HepG2 (cell line): ENCODE measurements around the gene PTCRA. TPM values are rescaled to one million over a fixed set of nuclear protein-coding genes. Genes with fewer than 3 reads are reported as not detected.

Experiments used
- ATF1 ChIP-seq: IDR thresholded peaks from 2 replicates; pipeline ENCODE4 v1.6.1; 2016; ENCODE audit warnings: mild to moderate bottlenecking, control low read depth
- CTCF ChIP-seq: sonication (generic); formaldehyde crosslinking; IDR thresholded peaks from 2 replicates; pipeline ENCODE4 v1.5.0; 2020; ENCODE audit warnings: mild to moderate bottlenecking, missing genetic modification reagents, moderate library complexity
- GMEB1 ChIP-seq: sonication (generic); formaldehyde crosslinking; IDR thresholded peaks from 2 replicates; pipeline ENCODE4 v1.5.1; 2020; ENCODE audit warnings: missing genetic modification reagents, mild to moderate bottlenecking, borderline replicate concordance
- IRX3 ChIP-seq: sonication (generic); formaldehyde crosslinking; IDR thresholded peaks from 2 replicates; pipeline ENCODE4 v1.8.1; 2023; ENCODE audit warnings: mild to moderate bottlenecking, low read depth, missing genetic modification reagents, borderline replicate concordance
- JARID2 ChIP-seq: sonication (generic); formaldehyde crosslinking; IDR thresholded peaks from 2 replicates; pipeline ENCODE4 v1.8.1; 2023; ENCODE audit warnings: missing genetic modification reagents, inconsistent platforms; ENCODE audit not compliant: insufficient replicate concordance
- MAFF ChIP-seq: IDR thresholded peaks from 2 replicates; pipeline ENCODE4 v1.6.1; 2011; ENCODE audit warnings: low read depth, low read length, improper control_type of control experiment
- ONECUT2 ChIP-seq: sonication (generic); formaldehyde crosslinking; IDR thresholded peaks from 2 replicates; pipeline ENCODE4 v1.4.0; 2020; ENCODE audit warnings: missing genetic modification reagents
- PCBP1 ChIP-seq: fragments of 200-400 bp; formaldehyde crosslinking; IDR thresholded peaks from 2 replicates; pipeline ENCODE4 v1.6.1; 2017; ENCODE audit warnings: mild to moderate bottlenecking, low read depth, low read length, borderline replicate concordance
- SOX6 ChIP-seq, 2 experiments: fragments of 450-650 bp in 1 of 2; sonication (generic) in 1 of 2; formaldehyde crosslinking in 1 of 2; IDR thresholded peaks; 2 replicates each; pipeline versions ENCODE4 v1.4.0 to v1.6.1; 2017 to 2020; ENCODE audit warnings: antibody characterized with exemption in 1 of 2, mild to moderate bottlenecking in 1 of 2, missing genetic modification reagents in 1 of 2
- SP5 ChIP-seq: IDR thresholded peaks from 2 replicates; pipeline ENCODE4 v1.6.1; 2016; ENCODE audit warnings: low read depth, borderline replicate concordance
- U2AF1 ChIP-seq: fragments of 200-400 bp; formaldehyde crosslinking; optimal IDR thresholded peaks from 2 replicates; pipeline ENCODE3; 2017; ENCODE audit warnings: mild to moderate bottlenecking, low read depth, low read length
- ZBTB2 ChIP-seq: sonication (generic); formaldehyde crosslinking; IDR thresholded peaks from 2 replicates; pipeline ENCODE4 v1.8.0; 2022; ENCODE audit warnings: low read depth, missing genetic modification reagents
- ZBTB21 ChIP-seq: sonication (generic); formaldehyde crosslinking; IDR thresholded peaks from 2 replicates; pipeline ENCODE4 v1.4.0; 2020; ENCODE audit warnings: missing genetic modification reagents
- ZC3H13 ChIP-seq: sonication (generic); formaldehyde crosslinking; IDR thresholded peaks from 2 replicates; pipeline ENCODE4 v1.8.1; 2023; ENCODE audit warnings: mild to moderate bottlenecking, missing genetic modification reagents, moderate library complexity
- ZNF253 ChIP-seq: sonication (generic); formaldehyde crosslinking; IDR thresholded peaks from 2 replicates; pipeline ENCODE4 v1.8.0; 2022; ENCODE audit warnings: mild to moderate bottlenecking, missing genetic modification reagents, borderline replicate concordance
- ZNF280D ChIP-seq: sonication (generic); formaldehyde crosslinking; IDR thresholded peaks from 2 replicates; pipeline ENCODE4 v1.5.1; 2020; ENCODE audit warnings: mild to moderate bottlenecking, missing genetic modification reagents
- ZNF33A ChIP-seq: sonication (generic); formaldehyde crosslinking; IDR thresholded peaks from 2 replicates; pipeline ENCODE4 v1.5.1; 2020; ENCODE audit warnings: missing genetic modification reagents, mild to moderate bottlenecking, moderate library complexity, borderline replicate concordance
- ZNF350 ChIP-seq: sonication (generic); formaldehyde crosslinking; IDR thresholded peaks from 2 replicates; pipeline ENCODE4 v1.4.0; 2020; ENCODE audit warnings: mild to moderate bottlenecking, low read depth, missing genetic modification reagents, borderline replicate concordance
- ZNF747 ChIP-seq: sonication (generic); formaldehyde crosslinking; IDR thresholded peaks from 2 replicates; pipeline ENCODE4 v1.8.1; 2023; ENCODE audit warnings: missing genetic modification reagents, mild to moderate bottlenecking, borderline replicate concordance
- ZNF883 ChIP-seq: sonication (generic); formaldehyde crosslinking; IDR thresholded peaks from 2 replicates; pipeline ENCODE4 v1.5.1; 2020; ENCODE audit warnings: mild to moderate bottlenecking, missing genetic modification reagents; ENCODE audit errors: not compliant biosample characterization
- polyA plus RNA-seq, 8 experiments: library from polyadenylated mRNA; depleted of rRNA in 3 of 8; stranded (reverse) in 7 of 8; unstranded in 1 of 8; fragments of >200 nt; fragmentation: Illumina TruSeq in 4 of 8; extraction: Trizol in 4 of 8; gene quantifications; 2 replicates each; pipeline versions ENCODE4 v1.2.1 to v1.2.3, GENCODE V29; 2011 to 2016; ENCODE audit warnings: low read depth in 4 of 8, missing spikeins in 1 of 8, mixed read lengths in 1 of 8; ENCODE audit not compliant: insufficient read depth in 1 of 8
- total RNA-seq, 5 experiments: library from RNA; depleted of rRNA; stranded (reverse); fragments of >200 nt; fragmentation: Illumina TruSeq; extraction: Trizol; gene quantifications; 2 replicates each; pipeline ENCODE4 v1.2.3, GENCODE V29; 2016; ENCODE audit warnings: low read depth in 1 of 5

The PTCRA gene
- total and polyA plus RNA-seq, 2 of the 13 experiments (the other 11 are each of a cell fraction or from before 2014, with no cell fraction given), result not detected

- TF ChIP-seq CTCF (CRISPR knock-in tag), result peak; percentile 46
- TF ChIP-seq ZC3H13 (CRISPR knock-in tag), result peak; percentile 99
- TF ChIP-seq ZNF350 (CRISPR knock-in tag), result peak; percentile 98
- peak; percentile 80; the same call in 1 of the 2 replicates for TF ChIP-seq ATF1
- TF ChIP-seq PCBP1, result 0 out of 2 replicates have a peak, but pooled peaks have one; percentile 87
- peak; percentile 99 for TF ChIP-seq IRX3 (CRISPR knock-in tag)
- TF ChIP-seq ZNF253, result peak; percentile 97
- TF ChIP-seq U2AF1, result no peak
- 0 out of 2 replicates have a peak, but pooled peaks have one; percentile 60 for TF ChIP-seq ZNF33A (CRISPR knock-in tag)
- TF ChIP-seq SOX6 (IDR thresholded peaks at IDR 0.05), result no peak
- peak; percentile 89 for TF ChIP-seq SOX6 (CRISPR knock-in tag; IDR thresholded peaks at IDR 0.05)
- peak; percentile 91 for TF ChIP-seq ZNF747 (CRISPR knock-in tag)
- TF ChIP-seq ZNF280D (CRISPR knock-in tag), result peak; percentile 57; the same call in 1 of the 2 replicates
- TF ChIP-seq GMEB1 (CRISPR knock-in tag), result peak; percentile 83
- TF ChIP-seq JARID2 (CRISPR knock-in tag), result peak; percentile 75
- peak; percentile 73; the same call in 1 of the 2 replicates for TF ChIP-seq SP5 (CRISPR knock-in tag)
- TF ChIP-seq MAFF, result no peak
- TF ChIP-seq ONECUT2 (CRISPR knock-in tag), result no peak; the same call in 1 of the 2 replicates
- TF ChIP-seq ZBTB21 (CRISPR knock-in tag), result no peak; the same call in 1 of the 2 replicates
- TF ChIP-seq ZNF883, result peak; percentile 97
- peak; percentile 94 for TF ChIP-seq ZBTB2
These were observed 13.3 kb downstream of the PTCRA start, which contains the start of gene CNPY3 (continued) for GRCh38 chr6:42928986-42929820.
